ENCODE data around the gene AFAP1. TPM values are rescaled to one million over a fixed set of nuclear protein-coding genes. Genes with fewer than 3 reads are reported as not detected.

AFAP1 gene
- total RNA-seq, 1 donor from 2014 or later: 6.7 TPM

DNA sequence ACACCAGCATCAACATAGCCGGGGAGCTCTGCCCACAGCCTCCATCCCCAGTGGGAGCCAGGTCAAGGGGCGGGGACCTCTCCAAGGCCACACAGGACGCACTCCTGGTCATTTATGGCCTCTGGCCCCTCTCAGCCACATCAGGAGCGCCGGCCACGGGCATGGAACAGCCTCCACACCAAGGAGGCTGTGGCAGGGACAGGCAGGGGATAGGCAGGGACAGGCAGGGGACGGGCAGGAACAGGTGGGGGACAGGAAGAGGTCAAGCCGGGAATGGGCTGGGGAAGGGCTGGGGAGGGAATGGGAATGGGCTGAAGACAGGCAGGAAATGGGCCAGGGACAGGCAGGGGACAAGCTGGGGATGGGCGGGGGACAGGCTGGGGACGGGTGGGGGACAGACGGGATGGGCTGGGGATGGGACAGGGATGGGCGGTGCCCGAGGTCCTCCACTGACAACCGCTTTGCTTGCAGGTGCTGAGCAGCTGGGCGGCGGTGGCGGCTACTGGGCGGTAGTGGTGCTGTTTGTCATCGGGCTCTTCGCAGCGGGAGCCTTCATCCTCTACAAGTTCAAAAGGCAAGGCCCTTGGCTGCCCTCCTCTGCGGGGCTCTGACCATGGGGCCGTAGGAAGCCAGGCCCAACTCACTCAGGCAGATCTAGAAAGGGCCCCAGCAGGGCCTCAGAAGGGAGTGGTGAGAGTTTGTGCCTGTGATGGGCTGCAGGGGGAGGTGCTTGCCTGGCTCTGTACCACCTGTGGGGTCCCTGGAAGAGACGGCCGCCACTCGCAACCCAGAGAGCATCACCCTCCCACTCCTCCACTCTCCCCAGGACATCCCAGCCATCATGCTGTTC lies 205.6 kb downstream of the AFAP1 start:
- Histone ChIP-seq H3K79me2 (ENCODE audit: low read depth) (no peaks in the 10 kb centered on the region), H3K4me2 (no peak overlapping the region), H3F3A (ENCODE audit: low read depth) (no peaks in the 10 kb centered on the region), H4K20me1 (ENCODE audit: low read depth) (no peaks in the 10 kb centered on the region), H2AFZ (replicated peaks) (no peak overlapping the region), H3K27me3 (no peaks in the 10 kb centered on the region), H3K36me3 (no peaks in the 10 kb centered on the region), H3K4me3 (no peak overlapping the region), H3K4me1 (no peaks in the 10 kb centered on the region), H3K27ac (no peak overlapping the region), H3K9ac (no peak overlapping the region), H3K9me3 (ENCODE audit: low read depth) (no peaks in the 10 kb centered on the region)
- no peak for TF ChIP-seq CTCF (IDR thresholded peaks at IDR 0.05)
- no peak for TF ChIP-seq EZH2 (IDR thresholded peaks at IDR 0.05)
- no peak for TF ChIP-seq EZH2phosphoT487 (IDR thresholded peaks at IDR 0.05)
- no peaks in the 10 kb centered on the region for H3K9me3 Mint-ChIP-seq
- no peak overlapping the region for H3K4me3 Mint-ChIP-seq
- H3K36me3 Mint-ChIP-seq: no peaks in the 10 kb centered on the region
- no peak overlapping the region for H3K27ac Mint-ChIP-seq
- no peak for DNase-seq (ENCODE audit: low spot score)
- H3K4me1 Mint-ChIP-seq: no peaks in the 10 kb centered on the region
- peaks cover 6% of the 10 kb centered on the region for H3K27me3 Mint-ChIP-seq (ENCODE audit: insufficient read depth, low read depth)

DNA sequence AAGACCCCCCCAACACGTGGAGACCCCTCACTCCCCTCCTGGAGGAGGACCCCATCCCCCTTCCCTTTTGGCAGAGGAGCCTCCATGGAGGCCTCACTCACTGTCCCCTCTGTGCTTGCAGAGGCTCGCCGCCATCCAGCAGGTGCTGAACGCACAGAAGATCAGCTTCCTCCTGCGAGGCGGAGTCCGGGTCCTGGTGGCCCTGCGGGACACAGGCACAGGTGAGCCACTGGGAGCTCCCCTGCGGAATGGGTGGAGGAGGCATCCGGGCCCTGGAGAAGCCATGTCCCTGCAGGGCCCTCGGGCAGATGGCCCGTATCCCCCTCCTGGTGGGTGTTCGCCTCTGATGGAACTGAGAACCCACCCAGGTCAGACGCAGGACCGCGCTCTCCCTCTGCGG lies 206.5 kb downstream of the AFAP1 start:
- Mint-ChIP-seq H3K4me3 (no peak overlapping the region), H3K27me3 (ENCODE audit: insufficient read depth, low read depth) (peaks cover 6% of the 10 kb centered on the region)

GRCh38 chr4:7732263-7732662 lies 207.4 kb downstream of the AFAP1 start:
- TF ChIP-seq EZH2phosphoT487 (IDR thresholded peaks at IDR 0.05): no peak
- no peak for TF ChIP-seq EZH2 (IDR thresholded peaks at IDR 0.05)
- TF ChIP-seq CTCF (IDR thresholded peaks at IDR 0.05): no peak
- H3K4me3 Mint-ChIP-seq: no peak overlapping the region

More for the DNA sequence above, 206.5 kb downstream of the AFAP1 start:
- TF ChIP-seq CTCF (IDR thresholded peaks at IDR 0.05) (no peak), EZH2 (IDR thresholded peaks at IDR 0.05) (no peak), EZH2phosphoT487 (IDR thresholded peaks at IDR 0.05) (no peak)
- Mint-ChIP-seq H3K9me3 (no peaks in the 10 kb centered on the region), H3K36me3 (no peaks in the 10 kb centered on the region), H3K4me1 (no peaks in the 10 kb centered on the region), H3K27ac (no peak overlapping the region)
- Histone ChIP-seq H3K27me3 (no peaks in the 10 kb centered on the region), H4K20me1 (ENCODE audit: low read depth) (no peaks in the 10 kb centered on the region), H3K4me2 (no peak overlapping the region), H3K9me3 (ENCODE audit: low read depth) (no peaks in the 10 kb centered on the region), H3K9ac (no peak overlapping the region), H2AFZ (replicated peaks) (no peak overlapping the region), H3K4me1 (no peaks in the 10 kb centered on the region), H3K36me3 (no peaks in the 10 kb centered on the region), H3K4me3 (no peak overlapping the region), H3K27ac (no peak overlapping the region), H3F3A (ENCODE audit: low read depth) (no peaks in the 10 kb centered on the region), H3K79me2 (ENCODE audit: low read depth) (no peaks in the 10 kb centered on the region)
- no peak for DNase-seq (ENCODE audit: low spot score)

More at GRCh38 chr4:7732263-7732662, 207.4 kb downstream of the AFAP1 start:
- Histone ChIP-seq H3K36me3 (no peaks in the 10 kb centered on the region), H3K4me2 (no peak overlapping the region), H2AFZ (replicated peaks) (no peak overlapping the region), H4K20me1 (ENCODE audit: low read depth) (no peaks in the 10 kb centered on the region), H3K9ac (no peak overlapping the region), H3K27ac (no peak overlapping the region), H3K79me2 (ENCODE audit: low read depth) (no peaks in the 10 kb centered on the region), H3K4me3 (no peak overlapping the region), H3K9me3 (ENCODE audit: low read depth) (no peaks in the 10 kb centered on the region), H3K4me1 (no peaks in the 10 kb centered on the region), H3K27me3 (no peaks in the 10 kb centered on the region), H3F3A (ENCODE audit: low read depth) (no peaks in the 10 kb centered on the region)
- no peaks in the 10 kb centered on the region for H3K9me3 Mint-ChIP-seq
- DNase-seq (ENCODE audit: low spot score): no peak
- no peaks in the 10 kb centered on the region for H3K36me3 Mint-ChIP-seq
- no peak overlapping the region for H3K27ac Mint-ChIP-seq
- H3K27me3 Mint-ChIP-seq (ENCODE audit: insufficient read depth, low read depth): peaks cover 6% of the 10 kb centered on the region
- no peaks in the 10 kb centered on the region for H3K4me1 Mint-ChIP-seq

Measured in neural progenitor cell (in vitro differentiated cells).